CD4-positive, alpha-beta T cell treated with Interleukin-15 for 4 hours (primary cell): Measurements from ENCODE around the gene PRODH2.

Source experiments
- DNase-seq: peaks from one replicate; pipeline ENCODE4 v3.0.0-alpha.2; 2020; ENCODE audit warnings: low spot score

Gene PRODH2

GRCh38 chr19:35757749-35758608 lies 54.7 kb downstream of the PRODH2 start, which contains the start of gene PROSER3:
TSS of gene PROSER3 (plus strand) at chr19:35758176. CDS start at chr19:35758216, 40 bp downstream.
- peak; percentile 100 for DNase-seq

GRCh38 chr19:35757231-35757748 lies 55.4 kb downstream of the PRODH2 start:
- no peak for DNase-seq

- DNase-seq, result no peak
Measured at GRCh38 chr19:35756377-35757230, 56.0 kb downstream of the PRODH2 start, which contains the start of gene HSPB6. TSS of gene HSPB6 (minus strand) at chr19:35757029. CDS start at chr19:35757008, 21 bp downstream.

GRCh38 chr19:35755550-35756376 lies 56.9 kb downstream of the PRODH2 start:
- DNase-seq, result peak; percentile 48

- no peak for DNase-seq
Measured at GRCh38 chr19:35755131-35755549, 57.5 kb downstream of the PRODH2 start.

- no peak for DNase-seq
Measured at GRCh38 chr19:35754370-35755130, 58.1 kb downstream of the PRODH2 start.

- no peak for DNase-seq
Measured at GRCh38 chr19:35753634-35754369, 58.8 kb downstream of the PRODH2 start.

- DNase-seq, result no peak
Measured at GRCh38 chr19:35752746-35753350, 59.8 kb downstream of the PRODH2 start.

GRCh38 chr19:35751839-35752745 lies 60.6 kb downstream of the PRODH2 start:
- no peak for DNase-seq

- no peak for DNase-seq
Measured at GRCh38 chr19:35750167-35750566, 62.5 kb downstream of the PRODH2 start.
